ENCODE measurements around the gene EGF.

EGF gene

GRCh38 chr4:109996526-109996925 lies 83.8 kb downstream of the EGF start:
- no peak for DNase-seq (ENCODE audit: low spot score)

DNA sequence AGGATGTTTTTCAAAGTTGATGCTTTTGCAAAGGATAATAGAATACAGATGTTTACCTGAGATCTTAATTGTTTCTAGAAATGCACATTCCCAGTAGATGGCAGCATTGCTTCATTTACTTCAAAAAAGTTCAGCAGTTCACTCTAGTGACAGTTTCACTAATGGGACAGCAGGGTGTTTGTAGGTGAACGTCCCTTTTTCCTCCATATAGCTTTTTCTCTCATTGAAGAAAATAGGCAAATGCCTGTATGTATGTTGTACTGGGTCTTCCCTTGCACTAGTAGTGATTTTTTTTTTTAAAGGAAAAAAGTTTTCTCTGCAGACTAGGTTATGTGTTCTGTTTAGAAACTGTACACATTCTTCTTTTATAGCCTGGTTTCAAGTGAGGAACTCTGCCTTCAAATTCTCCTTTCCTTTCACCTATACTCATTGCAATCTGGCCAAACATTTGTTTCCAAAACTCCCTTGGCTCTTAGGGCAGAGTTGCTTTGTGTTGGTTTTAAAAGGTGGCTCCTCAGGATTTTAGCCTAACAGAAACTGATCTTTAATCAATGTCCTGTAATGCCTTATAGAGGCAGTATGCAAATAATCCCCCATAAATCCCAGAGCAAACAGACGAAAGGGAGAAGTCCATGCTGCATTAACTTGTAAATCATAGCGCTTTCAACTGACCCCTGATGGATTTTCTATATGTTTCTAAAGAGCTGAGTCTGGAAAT lies 86.3 kb downstream of the EGF start:
- DNase-seq (ENCODE audit: low spot score) = peak; percentile 65

- DNase-seq (ENCODE audit: low spot score) = no peak
Observed at GRCh38 chr4:109999585-109999912, 86.9 kb downstream of the EGF start.

DNA sequence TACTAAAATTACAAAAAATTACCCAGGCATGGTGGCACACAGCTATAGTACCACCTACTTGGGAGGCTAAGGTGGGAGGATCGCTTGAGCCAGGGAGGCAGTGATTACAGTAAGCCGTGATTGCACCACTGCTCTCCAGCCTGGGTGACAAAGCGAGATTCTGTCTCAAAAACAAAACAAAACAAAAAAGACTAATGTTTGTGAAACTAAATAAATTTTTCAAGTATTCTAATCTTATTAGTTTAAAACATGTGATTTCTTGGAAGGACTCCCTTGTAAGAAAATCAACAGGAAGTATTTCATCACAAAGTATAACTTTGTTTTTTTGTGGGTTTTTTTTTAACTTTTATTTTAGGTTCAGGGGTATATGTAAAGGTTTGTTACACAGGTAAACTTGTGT lies 89.6 kb downstream of the EGF start:
- no peak for DNase-seq (ENCODE audit: low spot score)

DNA sequence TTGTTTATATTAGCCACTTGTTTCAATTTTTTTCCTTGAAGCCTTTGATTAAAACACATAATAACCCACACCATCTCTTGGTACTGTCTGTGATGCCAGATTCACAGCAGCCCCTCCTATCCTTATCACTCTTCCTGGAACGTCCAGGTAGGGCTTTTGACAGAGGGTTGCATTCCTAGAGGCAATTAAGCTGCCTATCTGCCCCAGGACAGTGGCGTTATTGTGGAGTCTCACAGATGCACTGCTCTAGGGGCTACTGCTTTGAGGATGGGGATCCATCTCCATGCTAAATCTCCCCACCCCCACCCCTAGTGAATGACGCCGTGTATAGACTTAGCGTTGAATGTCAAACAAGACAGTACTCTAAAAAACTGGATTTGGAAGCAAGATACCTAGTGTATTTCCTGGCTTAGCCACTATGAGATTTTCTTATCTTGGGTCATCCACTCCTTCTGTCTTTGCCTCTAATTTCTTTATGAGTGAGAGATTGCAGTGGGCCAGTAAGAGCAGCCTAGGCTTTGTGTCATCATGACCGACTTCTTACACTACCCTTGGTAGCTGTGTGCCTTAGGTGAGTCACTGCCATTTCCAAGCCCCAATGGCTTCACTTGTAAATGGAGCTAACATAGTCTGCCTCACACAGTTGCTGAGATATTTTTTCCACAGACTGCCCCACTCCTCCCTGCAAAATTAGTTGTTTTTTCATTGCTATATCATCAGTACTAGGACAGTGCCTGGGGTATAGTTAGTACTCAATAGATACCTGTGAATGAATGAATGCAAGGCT lies 90.9 kb downstream of the EGF start:
- DNase-seq (ENCODE audit: low spot score) = no peak

GRCh38 chr4:110004556-110004955 lies 91.9 kb downstream of the EGF start:
- DNase-seq (ENCODE audit: low spot score) = no peak

GRCh38 chr4:110005461-110006056 lies 92.9 kb downstream of the EGF start:
- peak; percentile 77 for DNase-seq (ENCODE audit: low spot score)

DNA sequence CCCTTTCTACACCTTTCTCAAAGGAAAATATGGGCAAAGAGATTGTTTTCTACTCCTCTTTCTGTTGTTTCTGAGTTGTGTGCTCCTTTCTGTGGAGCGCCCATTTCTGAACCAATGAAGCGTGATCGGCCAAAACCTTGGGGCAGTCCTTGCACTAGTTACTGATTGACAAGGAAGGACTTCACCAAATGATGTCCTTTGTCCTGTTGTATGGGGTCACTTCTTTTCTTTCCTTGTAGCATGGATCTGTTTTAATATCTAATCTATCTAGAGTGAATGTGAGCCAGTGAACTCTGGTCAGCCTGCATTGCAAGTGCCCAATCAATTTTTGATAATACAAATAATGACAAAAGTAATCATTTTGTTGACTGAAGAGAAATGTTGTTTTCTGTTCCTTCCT lies 94.5 kb downstream of the EGF start:
- DNase-seq (ENCODE audit: low spot score) = no peak

DNA sequence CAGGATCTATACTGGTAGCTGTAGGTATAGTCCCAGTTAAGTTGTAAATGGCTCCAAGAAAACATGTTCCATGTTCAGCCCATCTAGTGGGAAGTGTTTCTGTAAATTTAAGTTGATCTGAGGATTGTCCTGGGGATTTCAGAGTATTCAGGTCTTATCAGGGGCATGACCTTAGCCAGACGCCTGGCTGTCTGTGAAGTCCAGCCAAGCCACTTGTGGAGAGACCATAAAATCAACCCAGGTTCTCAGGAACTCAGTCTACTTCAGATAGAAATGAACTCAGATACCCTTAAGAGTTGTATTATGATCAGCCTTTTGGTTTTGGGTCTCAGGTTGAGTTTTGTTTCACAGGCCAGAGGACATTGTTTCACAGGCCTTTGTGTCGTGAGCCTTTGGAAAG lies 95.9 kb downstream of the EGF start:
- no peak for DNase-seq (ENCODE audit: low spot score)

GRCh38 chr4:110009550-110009949 lies 96.9 kb downstream of the EGF start:
- DNase-seq (ENCODE audit: low spot score) = no peak

DNA sequence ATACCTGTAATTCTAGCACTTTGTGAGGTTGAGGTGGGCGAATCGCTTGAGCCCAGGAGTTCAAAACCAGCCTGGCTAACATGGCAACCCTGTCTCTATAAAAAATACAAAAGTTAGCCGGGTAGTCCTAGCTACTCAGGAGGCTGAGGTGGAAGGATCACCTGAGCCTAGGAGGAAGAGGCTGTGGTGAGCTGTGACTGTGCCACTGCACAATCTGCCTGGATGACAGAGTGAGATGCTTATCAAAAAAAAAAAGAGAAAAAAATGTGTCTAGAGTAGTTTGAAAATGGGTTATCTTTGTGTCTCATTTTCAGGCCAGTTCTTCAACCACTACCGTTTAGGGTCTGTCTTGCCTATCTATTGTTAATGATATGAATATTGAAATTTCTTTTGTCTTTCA lies 98.1 kb downstream of the EGF start:
- no peak for DNase-seq (ENCODE audit: low spot score)

DNA sequence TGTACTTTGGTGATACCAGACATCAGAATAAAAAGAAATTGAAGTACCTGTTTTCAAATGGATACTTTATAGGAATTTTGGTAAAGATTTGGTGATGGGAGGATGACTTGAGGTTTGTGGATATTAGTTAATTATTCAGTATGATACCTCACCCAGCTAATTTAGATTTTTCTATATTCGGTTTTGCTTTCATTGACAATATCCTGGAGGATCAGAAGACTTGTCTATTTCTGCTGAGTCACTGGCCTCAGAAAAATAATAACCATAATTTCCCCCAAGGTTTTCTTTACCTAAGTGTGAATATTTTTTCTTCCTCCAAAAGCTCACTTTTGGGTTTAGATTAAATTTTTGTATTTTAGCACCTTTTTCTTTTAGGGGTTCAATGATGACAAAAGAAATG lies 100.2 kb downstream of the EGF start:
- DNase-seq (ENCODE audit: low spot score) = no peak

GRCh38 chr4:110014233-110014632 lies 101.5 kb downstream of the EGF start:
- no peak for DNase-seq (ENCODE audit: low spot score)

GRCh38 chr4:110019153-110019552 lies 106.5 kb downstream of the EGF start:
- DNase-seq (ENCODE audit: low spot score) = no peak

DNA sequence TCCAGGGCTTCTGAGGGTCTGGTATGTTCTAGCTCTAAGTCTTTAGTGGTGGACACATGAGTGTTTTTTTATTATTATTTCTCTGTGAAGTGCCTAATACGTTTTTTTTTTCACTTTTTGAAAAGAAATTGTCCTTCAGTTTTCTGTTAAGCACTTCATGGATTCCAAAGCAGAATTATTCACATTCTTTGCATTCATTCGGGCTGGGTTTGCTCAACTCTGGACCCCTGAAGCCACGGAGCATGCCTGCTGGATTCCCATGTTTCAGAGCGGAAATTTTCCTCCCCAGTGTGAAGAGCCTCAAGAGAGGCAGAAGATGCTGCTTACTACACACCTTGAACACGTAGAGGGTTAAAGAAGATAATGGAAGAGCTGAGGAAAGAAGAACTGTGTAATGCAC lies 107.5 kb downstream of the EGF start:
- DNase-seq (ENCODE audit: low spot score) = peak; percentile 61

DNA sequence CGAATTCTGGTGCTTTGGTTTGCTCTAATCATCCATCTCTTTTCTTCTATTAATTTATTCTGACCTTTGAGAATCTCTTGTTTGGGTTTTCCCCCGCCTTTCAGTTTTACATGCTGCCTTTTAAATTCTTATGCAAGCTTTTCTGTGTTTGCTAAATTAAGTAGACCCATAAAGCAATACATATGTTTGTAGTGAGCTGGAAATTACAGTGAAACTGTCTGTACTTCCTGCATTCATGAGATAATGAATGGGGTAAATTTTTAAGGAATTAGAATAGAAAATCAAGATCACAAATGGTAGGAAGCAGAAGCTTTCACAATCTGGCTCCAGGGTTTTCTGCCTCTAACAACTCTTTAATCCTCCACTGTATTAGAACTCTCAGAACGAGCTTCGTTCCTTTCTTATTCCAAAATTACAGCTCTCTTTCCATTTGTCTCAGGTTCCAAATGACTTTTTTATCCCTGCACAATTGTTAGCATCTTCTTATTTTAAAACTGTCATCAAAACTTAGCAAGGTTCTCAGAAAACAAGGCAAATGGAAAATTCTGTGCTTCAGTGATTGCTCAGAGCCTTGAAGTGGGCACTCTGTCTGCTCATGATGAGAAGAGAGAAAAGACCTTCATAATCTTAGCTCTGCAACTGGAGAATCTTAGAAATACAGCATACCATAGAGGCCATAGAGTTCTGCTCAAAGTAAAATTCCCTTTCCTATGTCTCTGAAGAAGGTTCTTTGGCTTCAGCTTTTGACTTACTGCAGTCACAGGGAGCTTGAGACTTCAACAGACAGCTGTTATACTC lies 108.2 kb downstream of the EGF start:
- no peak for DNase-seq (ENCODE audit: low spot score)

GRCh38 chr4:110022457-110022856 lies 109.8 kb downstream of the EGF start:
- DNase-seq (ENCODE audit: low spot score) = no peak

- DNase-seq (ENCODE audit: low spot score) = no peak
Observed at GRCh38 chr4:110025056-110025455, 112.4 kb downstream of the EGF start.

DNA sequence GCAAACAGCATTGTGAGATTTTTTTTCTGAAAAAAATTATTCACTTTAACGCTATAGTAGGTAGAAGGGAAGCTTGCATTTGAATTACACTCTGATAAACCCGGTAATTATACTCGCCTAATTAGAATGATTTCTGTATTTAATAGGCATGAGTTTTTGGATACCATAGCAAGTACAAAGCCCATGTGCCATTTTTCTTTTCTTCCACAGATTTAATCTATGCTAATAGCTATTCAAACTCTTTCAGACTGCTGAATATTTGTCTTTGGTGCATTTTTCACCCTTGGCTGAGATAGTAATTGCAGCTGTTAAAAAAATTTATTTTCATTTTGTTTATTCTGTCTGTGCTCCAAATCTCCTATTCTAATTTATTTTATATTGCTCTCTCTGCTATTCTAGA lies 113.0 kb downstream of the EGF start:
- DNase-seq (ENCODE audit: low spot score) = no peak

GRCh38 chr4:110032603-110033002 lies 119.9 kb downstream of the EGF start:
- DNase-seq (ENCODE audit: low spot score) = no peak

- no peak for DNase-seq (ENCODE audit: low spot score)
Observed at GRCh38 chr4:110033355-110034025, 120.8 kb downstream of the EGF start.

GRCh38 chr4:110034026-110034393 lies 121.3 kb downstream of the EGF start:
- no peak for DNase-seq (ENCODE audit: low spot score)
